ENCODE data around the gene KRTAP21-3. TPM values are rescaled to one million over a fixed set of nuclear protein-coding genes. Genes with fewer than 3 reads are reported as not detected.

The KRTAP21-3 gene
- total RNA-seq, 1 donor from 2014 or later: not detected

Small RNA genes within 50 kb of the gene (small RNA-seq; reads per million reads assigned to genes)
- gene AP000244.1 (not detected), gene KRTAP21-3 (not detected)

Other genes starting within 250 kb of the KRTAP21-3 start
- not detected for gene KRTAP19-1, start 238.4 kb downstream of the KRTAP21-3 start, total RNA-seq
- gene KRTAP19-2, start 231.3 kb downstream of the KRTAP21-3 start, total RNA-seq: not detected
- not detected for gene KRTAP19-3, start 226.8 kb downstream of the KRTAP21-3 start, total RNA-seq
- gene KRTAP19-4, start 221.6 kb downstream of the KRTAP21-3 start, total RNA-seq: not detected
- gene KRTAP19-5, start 216.6 kb downstream of the KRTAP21-3 start, total RNA-seq: not detected
- not detected for gene KRTAP19-6, start 176.9 kb downstream of the KRTAP21-3 start, total RNA-seq
- gene KRTAP19-7, start 157.5 kb downstream of the KRTAP21-3 start, total RNA-seq: not detected
- not detected for gene KRTAP22-2, start 128.4 kb downstream of the KRTAP21-3 start, total RNA-seq
- gene KRTAP6-3, start 126.3 kb downstream of the KRTAP21-3 start, total RNA-seq: not detected
- gene KRTAP6-2, start 119.9 kb downstream of the KRTAP21-3 start, total RNA-seq: not detected
- gene KRTAP22-1, start 117.7 kb downstream of the KRTAP21-3 start, total RNA-seq: not detected
- gene KRTAP6-1, start 104.8 kb downstream of the KRTAP21-3 start, total RNA-seq: not detected
- gene KRTAP20-1, start 102.4 kb downstream of the KRTAP21-3 start, total RNA-seq: not detected
- not detected for gene KRTAP20-4, start 98.2 kb downstream of the KRTAP21-3 start, total RNA-seq
- gene KRTAP20-2, start 83.6 kb downstream of the KRTAP21-3 start, total RNA-seq: not detected
- not detected for gene KRTAP20-3, start 75.9 kb downstream of the KRTAP21-3 start, total RNA-seq
- not detected for gene KRTAP21-2, start 28.5 kb upstream of the KRTAP21-3 start, total RNA-seq
- not detected for gene KRTAP21-1, start 36.7 kb upstream of the KRTAP21-3 start, total RNA-seq
- not detected for gene KRTAP8-1, start 94.5 kb upstream of the KRTAP21-3 start, total RNA-seq
- gene KRTAP7-1, start 111.0 kb upstream of the KRTAP21-3 start, total RNA-seq: not detected
- not detected for gene KRTAP11-1, start 162.8 kb upstream of the KRTAP21-3 start, total RNA-seq

Measured in occipital lobe (tissue), 2 donors.